SU-DHL-6 (cell line): Measurements from ENCODE around the gene AGRN.
"Not testable (repeated sequence)": the region's sequence is repeated elsewhere in the genome, so short reads cannot be mapped to it uniquely, and the experiment has no call there.

Experiments
- CTCF ChIP-seq: fragments of 200-600 bp; sonication (generic); IDR thresholded peaks from one replicate; pipeline ENCODE4 v1.5.1; 2017; ENCODE audit warnings: antibody characterized with exemption, mild to moderate bottlenecking, low read length, moderate library complexity; ENCODE audit not compliant: insufficient read depth, poor library complexity, severe bottlenecking
- EZH2phosphoT487 ChIP-seq: fragments of 200-600 bp; sonication (generic), shearing (Covaris generic); conservative IDR thresholded peaks from 2 replicates; pipeline ENCODE4 v1.6.1; 2018; ENCODE audit warnings: mild to moderate bottlenecking, antibody characterized with exemption, low read length, moderate library complexity, mixed read lengths

- TF ChIP-seq CTCF, EZH2phosphoT487: not testable (repeated sequence)
These were observed 11.1 kb downstream of the AGRN start for GRCh38 chr1:1030867-1031658.
